Nephron (organoid): Measurements from ENCODE around the gene MAGI2.

ENCODE experiments used
- H3K27ac Mint-ChIP-seq, 3 experiments: 2 replicates each; pipeline ENCODE4 v1.8.0; 2020; ENCODE audit warnings: mixed read lengths in 3 of 3, mild to moderate bottlenecking in 2 of 3, moderate library complexity in 1 of 3
- H3K27me3 Mint-ChIP-seq: 2 replicates; pipeline ENCODE4 v1.8.0; 2021; ENCODE audit warnings: low read depth, mild to moderate bottlenecking, moderate library complexity, mixed read lengths
- H3K36me3 Mint-ChIP-seq: 2 replicates; pipeline ENCODE4 v1.8.0; 2020; ENCODE audit warnings: low read depth, mixed read lengths
- H3K4me1 Mint-ChIP-seq: 2 replicates; pipeline ENCODE4 v1.8.0; 2020; ENCODE audit warnings: mixed read lengths
- H3K4me3 Mint-ChIP-seq, 3 experiments: 2 replicates each; pipeline ENCODE4 v1.8.0; 2020; ENCODE audit warnings: mild to moderate bottlenecking in 3 of 3, mixed read lengths in 3 of 3, moderate library complexity in 2 of 3
- H3K9me3 Mint-ChIP-seq: 2 replicates; pipeline ENCODE4 v1.8.0; 2020; ENCODE audit warnings: mixed read lengths
- TF ChIP-seq, protein P1 (sequence below), 3 experiments: fragments of 200-600 bp; sonication (generic); IDR thresholded peaks; one replicate each; pipeline ENCODE4 v1.5.0; 2021; ENCODE audit warnings: antibody characterized with exemption in 3 of 3; ENCODE audit not compliant: unreplicated experiment in 3 of 3

The MAGI2 gene

DNA sequence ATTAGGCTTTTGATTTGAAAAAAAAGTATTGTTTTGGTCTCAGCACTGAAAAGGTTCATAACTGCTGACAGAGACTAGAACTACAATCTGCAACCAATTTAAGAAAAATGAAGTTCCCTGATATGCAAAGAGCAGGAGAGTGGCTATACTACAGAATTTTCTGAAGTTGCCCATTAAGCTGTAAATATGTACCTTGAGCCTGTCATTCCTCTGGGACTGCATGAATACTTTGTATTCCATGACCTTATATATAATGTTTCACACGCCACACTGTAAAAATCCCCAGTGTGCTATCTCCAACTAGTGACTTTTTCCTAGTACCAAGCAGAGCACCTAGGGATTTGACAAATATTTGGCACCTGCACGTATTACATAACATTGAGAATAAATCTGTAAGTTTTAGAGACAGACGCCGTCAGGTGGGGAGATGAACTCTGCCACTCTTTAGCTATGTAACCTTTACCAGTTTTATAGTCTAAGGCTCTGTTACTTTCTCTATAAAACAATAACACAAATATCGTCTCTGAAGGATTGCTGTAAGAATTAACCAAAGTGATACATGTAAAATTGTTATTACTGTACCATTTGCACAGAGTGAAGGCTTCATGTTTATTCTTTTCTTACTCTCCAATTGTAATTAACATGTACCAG lies 235.4 kb downstream of the MAGI2 start:
- H3K27ac Mint-ChIP-seq, result no peak overlapping the region
- TF ChIP-seq, protein P1, sequence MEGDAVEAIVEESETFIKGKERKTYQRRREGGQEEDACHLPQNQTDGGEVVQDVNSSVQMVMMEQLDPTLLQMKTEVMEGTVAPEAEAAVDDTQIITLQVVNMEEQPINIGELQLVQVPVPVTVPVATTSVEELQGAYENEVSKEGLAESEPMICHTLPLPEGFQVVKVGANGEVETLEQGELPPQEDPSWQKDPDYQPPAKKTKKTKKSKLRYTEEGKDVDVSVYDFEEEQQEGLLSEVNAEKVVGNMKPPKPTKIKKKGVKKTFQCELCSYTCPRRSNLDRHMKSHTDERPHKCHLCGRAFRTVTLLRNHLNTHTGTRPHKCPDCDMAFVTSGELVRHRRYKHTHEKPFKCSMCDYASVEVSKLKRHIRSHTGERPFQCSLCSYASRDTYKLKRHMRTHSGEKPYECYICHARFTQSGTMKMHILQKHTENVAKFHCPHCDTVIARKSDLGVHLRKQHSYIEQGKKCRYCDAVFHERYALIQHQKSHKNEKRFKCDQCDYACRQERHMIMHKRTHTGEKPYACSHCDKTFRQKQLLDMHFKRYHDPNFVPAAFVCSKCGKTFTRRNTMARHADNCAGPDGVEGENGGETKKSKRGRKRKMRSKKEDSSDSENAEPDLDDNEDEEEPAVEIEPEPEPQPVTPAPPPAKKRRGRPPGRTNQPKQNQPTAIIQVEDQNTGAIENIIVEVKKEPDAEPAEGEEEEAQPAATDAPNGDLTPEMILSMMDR (IDR thresholded peaks at IDR 0.05; ENCODE audit: unreplicated experiment in 3 of 3), result no peak
- H3K36me3 Mint-ChIP-seq, result no peaks in the 10 kb centered on the region
- no peak overlapping the region for H3K4me3 Mint-ChIP-seq
- no peaks in the 10 kb centered on the region for H3K4me1 Mint-ChIP-seq
- H3K9me3 Mint-ChIP-seq, result no peaks in the 10 kb centered on the region
- no peaks in the 10 kb centered on the region for H3K27me3 Mint-ChIP-seq

DNA sequence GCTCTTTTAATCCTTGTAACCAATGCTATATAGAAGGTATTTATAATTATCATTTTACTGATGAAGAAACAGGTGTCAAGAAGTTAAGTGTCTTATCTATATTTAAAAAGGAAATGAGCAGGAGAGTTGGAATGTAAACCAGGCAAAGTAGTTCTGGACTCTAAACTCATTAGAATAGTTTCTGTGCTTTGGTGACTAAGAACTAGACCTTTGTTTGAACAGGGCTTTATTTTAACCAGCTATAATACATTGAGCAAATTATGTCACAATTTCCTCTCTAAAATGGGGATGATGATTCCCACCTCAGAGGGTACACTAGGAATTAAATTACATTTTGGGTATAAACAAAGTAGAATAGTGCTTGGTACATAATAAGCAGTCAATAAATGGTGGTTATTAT lies 236.0 kb downstream of the MAGI2 start:
- no peak overlapping the region for H3K4me3 Mint-ChIP-seq
- no peaks in the 10 kb centered on the region for H3K4me1 Mint-ChIP-seq
- H3K9me3 Mint-ChIP-seq, result no peaks in the 10 kb centered on the region
- H3K36me3 Mint-ChIP-seq, result no peaks in the 10 kb centered on the region
- TF ChIP-seq, protein P1 (IDR thresholded peaks at IDR 0.05; ENCODE audit: unreplicated experiment in 3 of 3), result no peak
- H3K27ac Mint-ChIP-seq, result no peak overlapping the region
- H3K27me3 Mint-ChIP-seq, result no peaks in the 10 kb centered on the region

DNA sequence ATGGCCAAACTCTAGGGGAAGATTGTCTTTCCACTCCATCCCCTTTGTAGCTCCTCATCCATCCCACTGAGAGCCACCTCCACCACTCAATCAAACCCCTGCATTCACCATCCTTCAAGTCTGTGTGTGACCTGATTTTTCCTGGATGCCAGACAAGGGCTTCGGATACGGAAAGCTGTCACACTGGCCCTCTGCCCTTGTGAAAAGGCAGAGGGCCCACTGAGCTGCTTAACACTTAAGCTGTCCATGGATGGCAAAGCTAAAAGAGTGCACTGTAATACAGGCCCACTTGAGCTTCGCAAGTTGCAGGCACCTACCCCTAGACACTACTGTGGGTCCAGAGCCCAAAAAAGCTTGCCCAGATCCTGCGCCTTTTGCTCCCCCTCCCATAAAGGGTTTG lies 237.2 kb downstream of the MAGI2 start:
- H3K27me3 Mint-ChIP-seq, result no peaks in the 10 kb centered on the region
- no peaks in the 10 kb centered on the region for H3K4me1 Mint-ChIP-seq
- no peaks in the 10 kb centered on the region for H3K9me3 Mint-ChIP-seq
- no peak overlapping the region for H3K27ac Mint-ChIP-seq
- no peak overlapping the region for H3K4me3 Mint-ChIP-seq
- TF ChIP-seq, protein P1 (IDR thresholded peaks at IDR 0.05; ENCODE audit: unreplicated experiment in 3 of 3), result no peak
- no peaks in the 10 kb centered on the region for H3K36me3 Mint-ChIP-seq

- H3K9me3 Mint-ChIP-seq, result no peaks in the 10 kb centered on the region
- no peaks in the 10 kb centered on the region for H3K27me3 Mint-ChIP-seq
- no peak overlapping the region for H3K4me3 Mint-ChIP-seq
- no peak overlapping the region for H3K27ac Mint-ChIP-seq
- no peaks in the 10 kb centered on the region for H3K4me1 Mint-ChIP-seq
- TF ChIP-seq, protein P1 (IDR thresholded peaks at IDR 0.05; ENCODE audit: unreplicated experiment in 3 of 3), result no peak
- H3K36me3 Mint-ChIP-seq, result no peaks in the 10 kb centered on the region
These were observed 241.1 kb downstream of the MAGI2 start for GRCh38 chr7:79212334-79212733.

- Mint-ChIP-seq H3K4me1 (no peaks in the 10 kb centered on the region), H3K27me3 (no peaks in the 10 kb centered on the region), H3K36me3 (no peaks in the 10 kb centered on the region), H3K9me3 (no peaks in the 10 kb centered on the region), H3K4me3 (no peak overlapping the region), H3K27ac (no peak overlapping the region)
- TF ChIP-seq, protein P1 (IDR thresholded peaks at IDR 0.05; ENCODE audit: unreplicated experiment in 3 of 3), result no peak
These were observed 241.7 kb downstream of the MAGI2 start for GRCh38 chr7:79211724-79212123.

GRCh38 chr7:79199961-79200360 lies 253.5 kb downstream of the MAGI2 start:
- no peaks in the 10 kb centered on the region for H3K36me3 Mint-ChIP-seq
- no peaks in the 10 kb centered on the region for H3K4me1 Mint-ChIP-seq
- no peak overlapping the region for H3K27ac Mint-ChIP-seq
- no peaks in the 10 kb centered on the region for H3K9me3 Mint-ChIP-seq
- TF ChIP-seq, protein P1 (IDR thresholded peaks at IDR 0.05; ENCODE audit: unreplicated experiment in 3 of 3), result no peak
- no peak overlapping the region for H3K4me3 Mint-ChIP-seq
- no peaks in the 10 kb centered on the region for H3K27me3 Mint-ChIP-seq
